Liver (tissue), 3 donors: Measurements from ENCODE around the gene SMIM45.

ENCODE experiments used
- ATF3 ChIP-seq: IDR thresholded peaks from 2 replicates; pipeline ENCODE4 v1.6.1; 2016; ENCODE audit warnings: antibody characterized with exemption
- CTCF ChIP-seq: fragments of 150-350 bp; IDR thresholded peaks from 2 replicates; pipeline ENCODE4 v1.5.1; 2017; ENCODE audit warnings: improper control_type of control experiment, low read depth, low read length; ENCODE audit not compliant: missing input control
- FOXA1 ChIP-seq: IDR thresholded peaks from 2 replicates; pipeline ENCODE4 v1.6.1; 2016; ENCODE audit warnings: antibody characterized with exemption
- GABPA ChIP-seq, 2 donors: IDR thresholded peaks in 1 of 2; conservative IDR thresholded peaks in 1 of 2; 2 replicates each; pipeline ENCODE4 v1.6.1; 2016; ENCODE audit warnings: antibody characterized with exemption in 2 of 2, mild to moderate bottlenecking in 1 of 2, moderate library complexity in 1 of 2
- NR2F2 ChIP-seq: IDR thresholded peaks from 2 replicates; pipeline ENCODE4 v1.6.1; 2016; ENCODE audit warnings: antibody characterized with exemption
- RAD21 ChIP-seq, 2 donors: IDR thresholded peaks; 2 replicates each; pipeline ENCODE4 v1.6.1; 2016; ENCODE audit warnings: antibody characterized with exemption in 2 of 2, mild to moderate bottlenecking in 2 of 2
- RXRA ChIP-seq, 2 donors: IDR thresholded peaks; 2 replicates each; pipeline ENCODE4 v1.6.1; 2017 to 2018; ENCODE audit warnings: antibody characterized with exemption in 2 of 2, mild to moderate bottlenecking in 1 of 2
- SP1 ChIP-seq: IDR thresholded peaks from 2 replicates; pipeline ENCODE4 v1.6.1; 2018; ENCODE audit warnings: antibody characterized with exemption, mild to moderate bottlenecking
- TAF1 ChIP-seq: conservative IDR thresholded peaks from 2 replicates; pipeline ENCODE4 v1.6.1; 2016; ENCODE audit warnings: antibody characterized with exemption, mild to moderate bottlenecking
- YY1 ChIP-seq: IDR thresholded peaks from 2 replicates; pipeline ENCODE4 v1.6.1; 2016; ENCODE audit warnings: antibody characterized with exemption, mild to moderate bottlenecking
- ZBTB33 ChIP-seq: IDR thresholded peaks from 2 replicates; pipeline ENCODE4 v1.6.1; 2016; ENCODE audit warnings: antibody characterized with exemption
- TF ChIP-seq, protein P1 (sequence below): IDR thresholded peaks from 2 replicates; pipeline ENCODE4 v1.6.1; 2016; ENCODE audit warnings: antibody characterized with exemption, mild to moderate bottlenecking
- donor health status: healthy.
- donor health status: healthy.

- no peak for TF ChIP-seq CTCF
- TF ChIP-seq, protein P1, sequence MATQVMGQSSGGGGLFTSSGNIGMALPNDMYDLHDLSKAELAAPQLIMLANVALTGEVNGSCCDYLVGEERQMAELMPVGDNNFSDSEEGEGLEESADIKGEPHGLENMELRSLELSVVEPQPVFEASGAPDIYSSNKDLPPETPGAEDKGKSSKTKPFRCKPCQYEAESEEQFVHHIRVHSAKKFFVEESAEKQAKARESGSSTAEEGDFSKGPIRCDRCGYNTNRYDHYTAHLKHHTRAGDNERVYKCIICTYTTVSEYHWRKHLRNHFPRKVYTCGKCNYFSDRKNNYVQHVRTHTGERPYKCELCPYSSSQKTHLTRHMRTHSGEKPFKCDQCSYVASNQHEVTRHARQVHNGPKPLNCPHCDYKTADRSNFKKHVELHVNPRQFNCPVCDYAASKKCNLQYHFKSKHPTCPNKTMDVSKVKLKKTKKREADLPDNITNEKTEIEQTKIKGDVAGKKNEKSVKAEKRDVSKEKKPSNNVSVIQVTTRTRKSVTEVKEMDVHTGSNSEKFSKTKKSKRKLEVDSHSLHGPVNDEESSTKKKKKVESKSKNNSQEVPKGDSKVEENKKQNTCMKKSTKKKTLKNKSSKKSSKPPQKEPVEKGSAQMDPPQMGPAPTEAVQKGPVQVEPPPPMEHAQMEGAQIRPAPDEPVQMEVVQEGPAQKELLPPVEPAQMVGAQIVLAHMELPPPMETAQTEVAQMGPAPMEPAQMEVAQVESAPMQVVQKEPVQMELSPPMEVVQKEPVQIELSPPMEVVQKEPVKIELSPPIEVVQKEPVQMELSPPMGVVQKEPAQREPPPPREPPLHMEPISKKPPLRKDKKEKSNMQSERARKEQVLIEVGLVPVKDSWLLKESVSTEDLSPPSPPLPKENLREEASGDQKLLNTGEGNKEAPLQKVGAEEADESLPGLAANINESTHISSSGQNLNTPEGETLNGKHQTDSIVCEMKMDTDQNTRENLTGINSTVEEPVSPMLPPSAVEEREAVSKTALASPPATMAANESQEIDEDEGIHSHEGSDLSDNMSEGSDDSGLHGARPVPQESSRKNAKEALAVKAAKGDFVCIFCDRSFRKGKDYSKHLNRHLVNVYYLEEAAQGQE, result peak; percentile 41
- peak; percentile 98 for TF ChIP-seq YY1
- no peak for TF ChIP-seq GABPA (IDR thresholded peaks at IDR 0.05 in 1 of 2, conservative IDR thresholded peaks at IDR 0.05 in 1 of 2)
- TF ChIP-seq SP1, result peak; percentile 61
- peak; percentile 84 for TF ChIP-seq TAF1
- TF ChIP-seq RAD21 (IDR thresholded peaks at IDR 0.05), result peak in 1 of 2 donors; percentile 38
- no peak for TF ChIP-seq FOXA1
- TF ChIP-seq RXRA (IDR thresholded peaks at IDR 0.05), result peak in 1 of 2 donors; percentile 29
- TF ChIP-seq ZBTB33, result peak; percentile 45
- TF ChIP-seq ATF3, result no peak
- no peak for TF ChIP-seq NR2F2
Observed at GRCh38 chr22:41998361-41999261, 46.7 kb downstream of the SMIM45 start, which contains the start of gene WBP2NL.
